Measurements from ENCODE around the gene SEMA3F.

Gene SEMA3F

GRCh38 chr3:50154840-50155490 is at the start of gene SEMA3F:
Gene SEMA3F (plus strand): TSS chr3:50155324. CDS start chr3:50159623, 4,299 bp downstream.
- peak; percentile 23 for FAIRE-seq
- peak; percentile 71 for DNase-seq (ENCODE audit: insufficient read length, low spot score)

GRCh38 chr3:50111757-50112156 is 43.4 kb upstream of the SEMA3F start:
- no peak for DNase-seq (ENCODE audit: insufficient read length, low spot score)
- no peak for FAIRE-seq

GRCh38 chr3:50112462-50112861 is 42.7 kb upstream of the SEMA3F start:
- FAIRE-seq = no peak
- no peak for DNase-seq (ENCODE audit: insufficient read length, low spot score)

GRCh38 chr3:50117120-50117519 is 38.0 kb upstream of the SEMA3F start:
- no peak for FAIRE-seq
- DNase-seq (ENCODE audit: insufficient read length, low spot score) = no peak

- FAIRE-seq = peak; percentile 57
Measured at GRCh38 chr3:50118237-50118636, 36.9 kb upstream of the SEMA3F start.

GRCh38 chr3:50119786-50120185 is 35.3 kb upstream of the SEMA3F start:
- DNase-seq (ENCODE audit: insufficient read length, low spot score) (no peak), FAIRE-seq (no peak)

More at GRCh38 chr3:50118237-50118636, 36.9 kb upstream of the SEMA3F start:
- no peak for DNase-seq (ENCODE audit: insufficient read length, low spot score)

GRCh38 chr3:50120364-50121071 is 34.6 kb upstream of the SEMA3F start:
- DNase-seq (ENCODE audit: insufficient read length, low spot score) = no peak
- FAIRE-seq = no peak

- peak; percentile 93 for DNase-seq (ENCODE audit: insufficient read length, low spot score)
- FAIRE-seq = peak; percentile 96
Measured at GRCh38 chr3:50121072-50122032, 33.8 kb upstream of the SEMA3F start.

- FAIRE-seq (no peak), DNase-seq (ENCODE audit: insufficient read length, low spot score) (no peak)
Measured at GRCh38 chr3:50122071-50122470, 33.1 kb upstream of the SEMA3F start.

GRCh38 chr3:50122661-50123391 is 32.3 kb upstream of the SEMA3F start:
- FAIRE-seq (no peak), DNase-seq (ENCODE audit: insufficient read length, low spot score) (no peak)

- FAIRE-seq = no peak
- DNase-seq (ENCODE audit: insufficient read length, low spot score) = no peak
Measured at GRCh38 chr3:50123394-50124051, 31.6 kb upstream of the SEMA3F start.

- DNase-seq (ENCODE audit: insufficient read length, low spot score) (no peak), FAIRE-seq (peak; percentile 13)
Measured at GRCh38 chr3:50124052-50124799, 30.9 kb upstream of the SEMA3F start.

- DNase-seq (ENCODE audit: insufficient read length, low spot score) (no peak), FAIRE-seq (no peak)
Measured at GRCh38 chr3:50124800-50125178, 30.3 kb upstream of the SEMA3F start.

- DNase-seq (ENCODE audit: insufficient read length, low spot score) = no peak
- no peak for FAIRE-seq
Measured at GRCh38 chr3:50125541-50126286, 29.4 kb upstream of the SEMA3F start.

GRCh38 chr3:50126287-50127211 is 28.6 kb upstream of the SEMA3F start:
- peak; percentile 83 for DNase-seq (ENCODE audit: insufficient read length, low spot score)
- FAIRE-seq = peak; percentile 4

GRCh38 chr3:50127251-50127691 is 27.9 kb upstream of the SEMA3F start:
- DNase-seq (ENCODE audit: insufficient read length, low spot score) = no peak
- no peak for FAIRE-seq

- FAIRE-seq (no peak), DNase-seq (ENCODE audit: insufficient read length, low spot score) (no peak)
Measured at GRCh38 chr3:50128001-50128400, 27.1 kb upstream of the SEMA3F start.

Data from HTR-8/SVneo (cell line).